ENCODE results near the gene PRR20G. TPM values are rescaled to one million over a fixed set of nuclear protein-coding genes. Genes with fewer than 3 reads are reported as not detected.

Gene PRR20G
- total and polyA plus RNA-seq, 2 of the 8 experiments (the other 6 are each of a cell fraction or from before 2014, with no cell fraction given): 0.24 TPM; not detected in 1

- TF ChIP-seq RAD21 (IDR thresholded peaks at IDR 0.05 in 1 of 2, conservative IDR thresholded peaks at IDR 0.05 in 1 of 2; ENCODE audit: low read depth in 2 of 2, low read length in 2 of 2): peak in 1 of 2 experiments; percentile 32; a peak in 1 of 4 replicates
Observed at GRCh38 chr3:127287840-127288239, at the start of gene PRR20G (continued).
